ENCODE results near the gene GPC5.

The GPC5 gene

GRCh38 chr13:91546900-91547299 lies 148.5 kb downstream of the GPC5 start:
- H3K9ac ChIP-seq (ENCODE audit: low read length), result no peak overlapping the region
- no peaks in the 10 kb centered on the region for H3K36me3 ChIP-seq (ENCODE audit: control insufficient read depth, low read depth, low read length)
- peaks cover 4% of the 10 kb centered on the region for H3K4me1 ChIP-seq (ENCODE audit: control insufficient read depth, low read depth, low read length)
- H3K27me3 ChIP-seq (ENCODE audit: control insufficient read depth, insufficient read depth, low read length), result no peaks in the 10 kb centered on the region
- no peak overlapping the region for H3K27ac ChIP-seq (ENCODE audit: low read length)
- H3K4me3 ChIP-seq (ENCODE audit: low read length), result no peak overlapping the region
- peaks cover 5% of the 10 kb centered on the region for H3K9me3 ChIP-seq (ENCODE audit: control insufficient read depth, low read depth, low read length)

DNA sequence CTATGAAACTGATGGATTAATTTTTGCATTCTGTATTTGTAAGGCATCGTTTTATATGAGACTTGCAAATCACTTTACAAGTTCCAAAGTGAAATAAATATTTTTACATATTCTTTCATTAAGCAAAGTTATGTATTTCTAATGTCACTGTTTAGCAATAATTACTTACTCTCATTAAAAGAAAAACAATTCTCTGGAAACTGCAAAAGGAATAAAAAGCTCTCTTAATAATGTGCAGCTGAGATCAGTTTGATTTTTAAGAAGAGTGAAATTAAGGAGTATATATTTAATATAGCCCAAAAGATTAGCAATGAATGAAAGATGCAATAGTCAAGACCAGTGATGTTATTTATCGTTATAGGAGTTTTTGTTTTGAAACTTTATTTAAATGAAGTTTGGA lies 155.2 kb downstream of the GPC5 start:
- Histone ChIP-seq H3K4me1 (ENCODE audit: control insufficient read depth, low read depth, low read length) (no peaks in the 10 kb centered on the region), H3K4me3 (ENCODE audit: low read length) (no peak overlapping the region), H3K27ac (ENCODE audit: low read length) (no peak overlapping the region), H3K36me3 (ENCODE audit: control insufficient read depth, low read depth, low read length) (no peaks in the 10 kb centered on the region), H3K9me3 (ENCODE audit: control insufficient read depth, low read depth, low read length) (peaks cover 5% of the 10 kb centered on the region), H3K9ac (ENCODE audit: low read length) (no peak overlapping the region), H3K27me3 (ENCODE audit: control insufficient read depth, insufficient read depth, low read length) (no peaks in the 10 kb centered on the region)

- no peaks in the 10 kb centered on the region for H3K36me3 ChIP-seq (ENCODE audit: control insufficient read depth, low read depth, low read length)
- no peak overlapping the region for H3K4me3 ChIP-seq (ENCODE audit: low read length)
- H3K27me3 ChIP-seq (ENCODE audit: control insufficient read depth, insufficient read depth, low read length), result no peaks in the 10 kb centered on the region
- peaks cover 5% of the 10 kb centered on the region for H3K9me3 ChIP-seq (ENCODE audit: control insufficient read depth, low read depth, low read length)
- H3K9ac ChIP-seq (ENCODE audit: low read length), result no peak overlapping the region
- no peaks in the 10 kb centered on the region for H3K4me1 ChIP-seq (ENCODE audit: control insufficient read depth, low read depth, low read length)
- no peak overlapping the region for H3K27ac ChIP-seq (ENCODE audit: low read length)
Measured at GRCh38 chr13:91554101-91554500, 155.7 kb downstream of the GPC5 start.

DNA sequence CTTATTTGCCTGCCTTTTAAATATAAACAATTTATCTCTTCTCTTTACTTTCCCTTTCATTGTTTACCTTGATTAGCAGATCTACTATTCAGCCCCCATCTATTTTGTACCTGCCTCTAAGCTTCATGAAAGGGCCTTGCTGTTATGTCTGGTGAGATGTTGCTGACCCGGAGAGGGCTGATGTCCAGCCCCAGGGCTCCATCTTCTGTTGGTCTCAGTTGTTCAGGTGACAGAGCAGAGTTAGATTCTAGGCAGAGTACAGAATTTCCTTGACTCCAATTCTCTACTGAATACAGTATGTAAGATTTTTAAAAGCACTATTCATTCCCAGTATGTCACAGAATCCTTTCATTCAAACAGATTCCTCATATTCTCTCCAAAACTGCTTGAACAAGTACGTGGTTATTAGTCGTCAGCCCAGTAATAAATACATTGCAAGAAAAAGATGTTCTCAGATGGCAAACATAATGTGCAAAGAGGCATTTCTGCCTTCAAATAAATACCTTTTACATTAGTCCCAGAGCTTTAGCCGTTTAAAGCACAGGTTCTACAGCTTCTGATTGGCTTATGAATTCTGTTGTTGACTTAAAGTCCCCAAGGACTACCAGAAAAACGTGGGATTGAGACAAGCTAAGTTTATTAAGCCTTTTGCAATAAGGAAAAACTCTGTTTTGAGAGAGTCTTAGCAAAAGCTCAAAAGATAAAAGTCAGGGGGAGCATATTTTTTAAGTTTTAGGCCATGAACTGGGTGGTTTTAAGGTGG lies 159.1 kb downstream of the GPC5 start:
- no peak overlapping the region for H3K9ac ChIP-seq (ENCODE audit: low read length)
- no peaks in the 10 kb centered on the region for H3K36me3 ChIP-seq (ENCODE audit: control insufficient read depth, low read depth, low read length)
- no peaks in the 10 kb centered on the region for H3K4me1 ChIP-seq (ENCODE audit: control insufficient read depth, low read depth, low read length)
- no peaks in the 10 kb centered on the region for H3K9me3 ChIP-seq (ENCODE audit: control insufficient read depth, low read depth, low read length)
- H3K4me3 ChIP-seq (ENCODE audit: low read length), result no peak overlapping the region
- no peak overlapping the region for H3K27ac ChIP-seq (ENCODE audit: low read length)
- no peaks in the 10 kb centered on the region for H3K27me3 ChIP-seq (ENCODE audit: control insufficient read depth, insufficient read depth, low read length)

DNA sequence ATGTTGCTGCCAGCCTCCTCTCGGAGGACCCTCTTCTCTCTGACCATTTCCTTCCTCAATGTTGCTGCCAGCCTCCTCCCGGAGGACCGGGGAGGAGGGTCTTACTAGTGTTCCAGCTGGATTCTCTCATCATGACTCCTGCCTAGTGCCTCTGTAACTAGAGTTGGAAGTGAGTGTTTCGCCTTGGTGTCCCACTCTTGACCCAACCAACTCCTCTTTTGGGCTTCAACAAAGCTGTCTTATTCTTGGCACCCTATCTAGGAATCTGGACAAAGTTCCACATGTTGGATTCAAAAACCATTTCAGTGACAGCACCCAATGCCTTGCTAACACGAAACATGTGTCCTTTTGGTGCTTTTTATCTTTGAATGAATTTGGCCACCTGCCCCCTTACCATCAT lies 165.4 kb downstream of the GPC5 start:
- H3K4me1 ChIP-seq (ENCODE audit: control insufficient read depth, low read depth, low read length), result no peaks in the 10 kb centered on the region
- no peak overlapping the region for H3K4me3 ChIP-seq (ENCODE audit: low read length)
- no peak overlapping the region for H3K27ac ChIP-seq (ENCODE audit: low read length)
- no peaks in the 10 kb centered on the region for H3K9me3 ChIP-seq (ENCODE audit: control insufficient read depth, low read depth, low read length)
- no peak overlapping the region for H3K9ac ChIP-seq (ENCODE audit: low read length)
- no peaks in the 10 kb centered on the region for H3K36me3 ChIP-seq (ENCODE audit: control insufficient read depth, low read depth, low read length)
- H3K27me3 ChIP-seq (ENCODE audit: control insufficient read depth, insufficient read depth, low read length), result no peaks in the 10 kb centered on the region

- Histone ChIP-seq H3K36me3 (ENCODE audit: control insufficient read depth, low read depth, low read length) (no peaks in the 10 kb centered on the region), H3K27me3 (ENCODE audit: control insufficient read depth, insufficient read depth, low read length) (no peaks in the 10 kb centered on the region), H3K9ac (ENCODE audit: low read length) (no peak overlapping the region), H3K27ac (ENCODE audit: low read length) (no peak overlapping the region), H3K4me3 (ENCODE audit: low read length) (no peak overlapping the region), H3K9me3 (ENCODE audit: control insufficient read depth, low read depth, low read length) (no peaks in the 10 kb centered on the region), H3K4me1 (ENCODE audit: control insufficient read depth, low read depth, low read length) (no peaks in the 10 kb centered on the region)
Measured at GRCh38 chr13:91564396-91564795, 166.0 kb downstream of the GPC5 start.

DNA sequence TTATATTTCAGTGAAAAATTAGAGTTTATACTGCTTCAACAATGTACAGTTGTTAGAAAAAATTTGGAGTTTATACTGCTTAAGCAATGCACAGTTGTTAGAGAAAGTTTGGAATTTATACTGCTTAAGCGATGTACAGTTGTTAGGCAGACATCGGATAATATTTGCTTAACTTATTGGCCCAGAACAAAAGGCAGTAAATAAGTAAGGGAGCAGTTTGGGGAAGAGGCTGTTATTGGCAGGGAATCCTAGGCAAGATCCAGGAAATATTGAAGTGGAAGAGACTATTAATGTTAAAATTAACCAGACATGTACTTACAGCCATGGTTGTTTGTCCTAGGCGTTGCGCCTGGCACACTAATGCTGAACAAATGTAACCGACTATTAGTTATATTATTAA lies 166.9 kb downstream of the GPC5 start:
- Histone ChIP-seq H3K9me3 (ENCODE audit: control insufficient read depth, low read depth, low read length) (no peaks in the 10 kb centered on the region), H3K9ac (ENCODE audit: low read length) (no peak overlapping the region), H3K36me3 (ENCODE audit: control insufficient read depth, low read depth, low read length) (no peaks in the 10 kb centered on the region), H3K27me3 (ENCODE audit: control insufficient read depth, insufficient read depth, low read length) (no peaks in the 10 kb centered on the region), H3K4me3 (ENCODE audit: low read length) (no peak overlapping the region), H3K4me1 (ENCODE audit: control insufficient read depth, low read depth, low read length) (no peaks in the 10 kb centered on the region), H3K27ac (ENCODE audit: low read length) (no peak overlapping the region)

DNA sequence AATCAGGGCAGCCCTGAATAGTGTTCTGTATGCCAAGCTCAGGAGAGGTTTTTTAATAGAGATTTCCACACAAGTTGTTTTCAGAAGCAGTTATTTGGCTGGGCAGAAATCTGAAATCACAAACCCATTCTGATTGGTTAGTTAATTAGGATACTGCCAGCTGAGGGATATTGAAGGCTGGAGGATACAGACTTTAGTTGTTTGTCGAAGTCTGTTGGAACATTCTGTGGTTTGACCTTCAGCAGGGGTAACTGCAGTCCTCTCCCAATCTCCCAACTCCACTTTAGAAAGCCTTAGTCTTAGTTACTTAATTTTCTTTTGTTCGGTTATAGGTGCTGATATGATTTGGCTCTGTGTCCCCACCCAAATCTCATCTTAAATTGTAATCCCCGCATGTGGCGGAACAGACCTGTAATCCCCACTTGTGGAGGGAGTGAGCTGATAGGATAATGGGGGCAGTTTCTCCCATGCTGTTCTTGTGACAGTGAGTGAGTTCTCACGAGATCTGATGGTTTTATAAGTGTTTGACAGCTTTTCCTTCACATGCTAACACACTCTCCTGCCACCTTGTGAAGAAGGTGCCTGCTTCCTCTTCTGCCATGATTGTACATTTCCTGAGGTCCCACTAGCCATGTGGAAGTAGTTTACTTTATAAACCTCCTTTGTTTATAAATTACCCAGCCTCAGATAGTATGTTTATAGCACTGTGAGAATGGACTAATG lies 169.2 kb downstream of the GPC5 start:
- Histone ChIP-seq H3K27ac (ENCODE audit: low read length) (no peak overlapping the region), H3K4me1 (ENCODE audit: control insufficient read depth, low read depth, low read length) (no peaks in the 10 kb centered on the region), H3K4me3 (ENCODE audit: low read length) (no peak overlapping the region), H3K9me3 (ENCODE audit: control insufficient read depth, low read depth, low read length) (no peaks in the 10 kb centered on the region), H3K36me3 (ENCODE audit: control insufficient read depth, low read depth, low read length) (no peaks in the 10 kb centered on the region), H3K27me3 (ENCODE audit: control insufficient read depth, insufficient read depth, low read length) (no peaks in the 10 kb centered on the region), H3K9ac (ENCODE audit: low read length) (no peak overlapping the region)

DNA sequence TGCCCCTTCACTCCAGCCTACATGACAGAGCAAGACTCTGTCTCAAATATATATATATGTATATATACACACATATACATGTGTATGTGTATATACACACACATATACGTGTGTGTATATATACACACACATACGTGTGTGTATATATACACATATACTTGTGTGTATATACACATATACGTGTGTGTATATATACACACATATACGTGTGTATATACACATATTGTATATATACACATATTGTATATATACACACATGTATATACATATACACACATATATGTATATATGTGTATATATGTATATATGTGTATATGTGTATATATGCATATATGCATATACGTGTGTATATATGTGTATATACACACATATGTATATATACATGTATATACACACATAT lies 173.3 kb downstream of the GPC5 start:
- H3K4me1 ChIP-seq (ENCODE audit: control insufficient read depth, low read depth, low read length), result no peaks in the 10 kb centered on the region
- no peak overlapping the region for H3K27ac ChIP-seq (ENCODE audit: low read length)
- H3K4me3 ChIP-seq (ENCODE audit: low read length), result no peak overlapping the region
- H3K36me3 ChIP-seq (ENCODE audit: control insufficient read depth, low read depth, low read length), result no peaks in the 10 kb centered on the region
- no peaks in the 10 kb centered on the region for H3K27me3 ChIP-seq (ENCODE audit: control insufficient read depth, insufficient read depth, low read length)
- no peak overlapping the region for H3K9ac ChIP-seq (ENCODE audit: low read length)
- H3K9me3 ChIP-seq (ENCODE audit: control insufficient read depth, low read depth, low read length), result no peaks in the 10 kb centered on the region

DNA sequence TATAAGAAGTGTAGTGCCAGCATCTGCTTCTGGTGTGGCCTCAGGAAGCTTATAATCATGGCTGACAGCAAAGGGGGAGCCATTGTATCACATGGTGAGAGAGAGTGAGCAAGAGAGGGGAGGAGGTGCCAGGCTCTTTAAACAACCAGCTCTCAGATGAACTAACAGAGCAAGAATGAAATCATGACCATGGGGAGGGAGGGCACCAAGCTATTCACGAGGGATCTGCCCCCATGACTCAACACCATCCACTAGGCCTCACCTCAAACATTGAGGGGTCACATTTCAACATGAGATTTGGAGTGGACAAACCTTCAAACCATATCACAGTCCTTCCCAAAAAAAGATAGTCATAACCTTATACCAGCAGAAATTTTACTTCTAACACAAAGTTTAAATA lies 174.0 kb downstream of the GPC5 start:
- no peaks in the 10 kb centered on the region for H3K9me3 ChIP-seq (ENCODE audit: control insufficient read depth, low read depth, low read length)
- no peak overlapping the region for H3K4me3 ChIP-seq (ENCODE audit: low read length)
- no peaks in the 10 kb centered on the region for H3K36me3 ChIP-seq (ENCODE audit: control insufficient read depth, low read depth, low read length)
- no peak overlapping the region for H3K27ac ChIP-seq (ENCODE audit: low read length)
- no peak overlapping the region for H3K9ac ChIP-seq (ENCODE audit: low read length)
- no peaks in the 10 kb centered on the region for H3K27me3 ChIP-seq (ENCODE audit: control insufficient read depth, insufficient read depth, low read length)
- H3K4me1 ChIP-seq (ENCODE audit: control insufficient read depth, low read depth, low read length), result no peaks in the 10 kb centered on the region

DNA sequence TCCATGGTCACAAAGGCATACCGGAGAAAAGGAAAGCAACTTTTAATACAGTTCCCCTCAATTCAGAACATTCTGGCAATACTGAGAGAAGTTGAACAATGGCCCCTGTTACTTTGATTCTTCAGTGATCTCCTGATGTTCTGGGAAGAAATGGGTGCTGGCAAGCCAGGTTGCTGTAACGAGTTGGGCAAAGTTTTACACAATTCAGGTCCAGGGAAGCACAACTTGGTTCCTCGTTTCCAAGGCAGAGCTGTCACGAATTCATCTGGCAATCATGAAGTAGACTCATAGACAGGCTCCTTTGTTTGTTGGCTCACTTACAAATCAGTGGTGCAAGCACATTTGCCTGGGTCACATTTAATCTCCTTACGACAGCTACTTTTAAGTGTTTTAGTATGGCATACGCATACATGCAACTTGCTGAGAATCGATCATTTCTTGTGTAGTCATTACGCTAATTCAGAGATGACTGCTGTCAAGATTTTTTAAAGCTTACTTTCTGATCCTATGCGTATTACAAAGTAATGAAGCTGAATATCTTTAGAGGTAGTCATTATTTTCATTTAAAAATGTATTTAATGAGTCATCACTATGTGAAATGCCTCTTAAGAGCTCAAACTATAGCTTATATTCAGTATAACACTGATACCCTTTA lies 174.7 kb downstream of the GPC5 start:
- Histone ChIP-seq H3K9ac (ENCODE audit: low read length) (no peak overlapping the region), H3K4me3 (ENCODE audit: low read length) (no peak overlapping the region), H3K9me3 (ENCODE audit: control insufficient read depth, low read depth, low read length) (no peaks in the 10 kb centered on the region), H3K4me1 (ENCODE audit: control insufficient read depth, low read depth, low read length) (no peaks in the 10 kb centered on the region), H3K36me3 (ENCODE audit: control insufficient read depth, low read depth, low read length) (no peaks in the 10 kb centered on the region), H3K27me3 (ENCODE audit: control insufficient read depth, insufficient read depth, low read length) (no peaks in the 10 kb centered on the region), H3K27ac (ENCODE audit: low read length) (no peak overlapping the region)

Data from iPS-18a (cell line).